Hematopoietic multipotent progenitor cell treated with erythropoietin and hydrocortisone succinate and interleukin-3 and kit ligand, for 17 days (in vitro differentiated cells): ENCODE data around the gene UCK2.

Experiments used
- DNase-seq: peaks from one replicate; pipeline ENCODE4 v3.0.0-alpha.2; 2015; ENCODE audit warnings: low spot score

UCK2 gene

GRCh38 chr1:165879946-165880345, 52.5 kb downstream of the UCK2 start:
- DNase-seq, result no peak

- DNase-seq, result no peak
Observed at GRCh38 chr1:165880993-165881392, 53.6 kb downstream of the UCK2 start.

- DNase-seq, result no peak
Observed at GRCh38 chr1:165882168-165882837, 54.9 kb downstream of the UCK2 start.

GRCh38 chr1:165883056-165883455, 55.6 kb downstream of the UCK2 start:
- no peak for DNase-seq

GRCh38 chr1:165884009-165884689, 56.7 kb downstream of the UCK2 start:
- no peak for DNase-seq

- DNase-seq, result no peak
Observed at GRCh38 chr1:165884690-165885304, 57.4 kb downstream of the UCK2 start.

GRCh38 chr1:165885305-165885694, 57.9 kb downstream of the UCK2 start:
- DNase-seq, result no peak

- no peak for DNase-seq
Observed at GRCh38 chr1:165886193-165886592, 58.8 kb downstream of the UCK2 start.

GRCh38 chr1:165886983-165887382, 59.6 kb downstream of the UCK2 start:
- no peak for DNase-seq

GRCh38 chr1:165887877-165888551, 60.6 kb downstream of the UCK2 start:
- DNase-seq, result no peak

GRCh38 chr1:165888552-165888920, 61.1 kb downstream of the UCK2 start:
- no peak for DNase-seq

- DNase-seq, result no peak
Observed at GRCh38 chr1:165890684-165891083, 63.3 kb downstream of the UCK2 start.

- DNase-seq, result no peak
Observed at GRCh38 chr1:165891111-165891860, 63.9 kb downstream of the UCK2 start.

- no peak for DNase-seq
Observed at GRCh38 chr1:165892935-165893334, 65.5 kb downstream of the UCK2 start.

- no peak for DNase-seq
Observed at GRCh38 chr1:165893507-165893906, 66.1 kb downstream of the UCK2 start.

- DNase-seq, result no peak
Observed at GRCh38 chr1:165894591-165894990, 67.2 kb downstream of the UCK2 start.

- no peak for DNase-seq
Observed at GRCh38 chr1:165895451-165895871, 68.0 kb downstream of the UCK2 start.

GRCh38 chr1:165896277-165896676, 68.9 kb downstream of the UCK2 start:
- no peak for DNase-seq

- DNase-seq, result no peak
Observed at GRCh38 chr1:165897326-165898303, 70.2 kb downstream of the UCK2 start.

GRCh38 chr1:165898837-165899236, 71.4 kb downstream of the UCK2 start:
- no peak for DNase-seq

- no peak for DNase-seq
Observed at GRCh38 chr1:165899461-165899941, 72.1 kb downstream of the UCK2 start.
